SK-N-SH (cell line): ENCODE data around the gene GOLT1A.

Experiments
- CTCF ChIP-seq: fragments of 200-600 bp; sonication (generic); IDR thresholded peaks from 2 replicates; pipeline ENCODE4 v1.6.1; 2017; ENCODE audit warnings: antibody characterized with exemption, mild to moderate bottlenecking, moderate library complexity
- NFIC ChIP-seq: IDR thresholded peaks from 2 replicates; pipeline ENCODE4 v1.4.0; 2012; ENCODE audit warnings: borderline replicate concordance
- RCOR1 ChIP-seq: fragments of 150-350 bp; IDR thresholded peaks from 2 replicates; pipeline ENCODE4 v1.6.1; 2017; ENCODE audit warnings: antibody characterized with exemption, low read length
- SIN3A ChIP-seq: IDR thresholded peaks from 2 replicates; pipeline ENCODE4 v1.6.1; 2012; ENCODE audit warnings: low read depth, mild to moderate bottlenecking, low read length, moderate library complexity, borderline replicate concordance

GRCh38 chr1:204260601-204261197, 46.9 kb upstream of the GOLT1A start:
- TF ChIP-seq SIN3A: no peak
- TF ChIP-seq CTCF: no peak
- TF ChIP-seq NFIC: no peak
- TF ChIP-seq RCOR1: no peak
